Activated CD8-positive, alpha-beta memory T cell treated with anti-CD3 and anti-CD28 coated beads for 1 hour (primary cell): ENCODE results near the gene LYPLA2.
"Not testable (repeated sequence)": the region's sequence is repeated elsewhere in the genome, so short reads cannot be mapped to it uniquely, and the experiment has no call there.

ENCODE experiments used
- DNase-seq, 2 donors: peaks; one replicate each; pipeline ENCODE4 v3.0.0-alpha.2; 2020; ENCODE audit warnings: low read depth in 1 of 2; ENCODE audit errors: extremely low read depth in 1 of 2

LYPLA2 gene

DNA sequence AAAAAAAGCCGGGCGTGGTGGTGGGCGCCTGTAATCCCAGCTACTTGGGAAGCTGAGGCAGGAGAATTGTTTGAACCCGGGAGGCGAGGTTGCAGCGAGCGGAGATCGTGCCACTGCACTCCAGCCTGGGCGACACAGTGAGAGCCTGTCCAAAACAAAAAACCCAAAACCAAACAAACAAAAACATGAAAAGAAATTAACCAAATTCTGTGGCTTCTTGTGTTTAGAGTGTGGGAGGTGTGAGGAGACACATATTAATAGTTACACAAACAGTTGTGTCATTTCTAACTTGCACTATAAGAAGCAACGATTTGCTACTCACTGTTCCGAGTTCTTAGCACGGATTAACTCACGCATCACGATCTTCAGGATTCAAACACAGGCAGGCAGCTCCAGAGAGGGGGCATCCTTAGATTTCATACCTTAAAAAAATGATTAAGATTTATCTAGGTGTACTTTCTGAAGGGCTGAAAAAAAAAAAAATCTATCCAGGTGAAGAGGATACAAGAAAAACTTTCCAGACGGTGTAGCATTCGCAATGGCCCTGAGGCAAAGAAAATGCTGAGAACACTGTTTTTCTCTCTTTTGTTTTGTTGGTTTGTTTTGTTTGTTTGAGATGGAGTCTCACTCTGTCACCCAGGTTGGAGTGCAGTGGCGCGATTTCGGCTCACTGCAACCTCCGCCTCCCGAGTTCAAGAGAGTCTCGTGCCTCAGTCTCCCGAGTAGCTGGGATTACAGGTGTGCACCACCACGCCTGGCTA, 35.0 kb downstream of the LYPLA2 start:
- no peak for DNase-seq

DNA sequence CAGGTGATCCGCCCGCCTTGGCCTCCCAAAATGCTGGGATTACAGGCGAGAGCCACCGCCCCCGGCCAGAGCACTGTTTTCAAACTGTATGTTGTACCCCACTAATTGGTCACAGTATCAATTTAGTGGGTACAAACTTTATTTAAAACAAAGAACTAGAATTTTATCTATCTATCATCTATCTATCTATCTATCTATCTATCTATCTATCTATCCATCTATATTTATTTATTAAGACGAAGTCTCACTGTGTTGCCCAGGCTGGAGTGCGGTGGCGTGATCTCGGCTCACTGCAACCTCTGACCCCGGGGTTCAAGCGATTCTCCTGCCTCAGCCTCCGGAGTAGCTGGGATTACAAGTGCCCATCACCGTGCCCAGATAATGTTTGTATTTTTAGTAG, 35.6 kb downstream of the LYPLA2 start:
- not testable (repeated sequence) for DNase-seq

DNA sequence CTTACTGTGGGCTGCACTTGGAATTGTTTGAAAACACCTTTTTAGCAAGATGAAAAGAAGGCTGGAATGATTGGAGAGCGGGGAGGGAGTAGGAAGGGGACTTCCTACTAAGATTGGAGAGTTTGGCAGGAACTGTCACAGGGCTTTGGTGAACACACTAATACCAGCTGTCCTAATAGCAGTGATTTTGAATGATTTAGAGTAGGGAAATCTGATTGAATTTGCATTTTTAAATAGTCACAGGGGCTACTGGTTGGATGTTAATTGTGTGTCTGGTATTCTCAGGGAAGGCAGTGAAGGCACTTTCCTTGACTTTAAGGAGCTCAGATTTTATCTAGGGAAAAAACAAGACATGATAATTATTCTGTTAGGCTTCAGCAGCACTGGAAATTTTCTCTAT, 36.8 kb downstream of the LYPLA2 start:
- DNase-seq: no peak

DNA sequence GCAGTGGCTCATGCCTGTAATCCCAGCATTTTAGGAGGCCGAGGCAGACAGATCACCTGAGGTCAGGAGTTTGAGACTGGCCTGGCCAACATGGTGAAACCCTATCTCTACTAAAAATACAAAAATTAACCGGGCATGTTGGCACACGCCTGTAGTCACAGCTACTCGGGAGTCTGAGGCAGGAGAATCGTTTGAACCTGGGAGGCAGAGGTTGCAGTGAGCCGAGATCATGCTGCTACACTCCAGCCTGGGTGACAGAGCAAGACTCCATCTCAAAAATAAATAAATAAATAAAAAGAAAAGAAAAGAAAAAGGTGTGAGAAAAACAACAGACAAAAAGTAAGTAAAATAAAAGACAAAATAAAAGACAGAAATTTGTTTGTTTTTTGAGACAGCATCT, 43.2 kb downstream of the LYPLA2 start:
- not testable (repeated sequence) for DNase-seq

DNA sequence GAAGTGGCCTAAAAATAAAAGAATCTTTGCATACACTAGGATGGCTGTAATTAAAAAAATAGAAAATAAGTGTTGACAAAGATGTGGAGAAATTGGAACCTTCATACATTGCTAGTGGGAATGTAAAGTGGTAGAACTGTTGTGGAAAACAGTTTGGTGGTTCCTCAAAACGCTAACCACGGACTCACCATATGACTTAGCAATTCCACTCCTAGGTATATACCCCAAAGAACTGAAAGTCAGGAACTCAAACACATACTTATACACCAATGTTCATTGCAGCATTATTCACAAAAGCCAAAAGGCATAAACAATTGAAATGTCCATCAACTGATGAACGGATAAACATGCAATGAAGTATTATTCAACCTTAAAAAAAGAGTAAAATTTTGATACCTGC, 45.1 kb downstream of the LYPLA2 start:
- DNase-seq: no peak

DNA sequence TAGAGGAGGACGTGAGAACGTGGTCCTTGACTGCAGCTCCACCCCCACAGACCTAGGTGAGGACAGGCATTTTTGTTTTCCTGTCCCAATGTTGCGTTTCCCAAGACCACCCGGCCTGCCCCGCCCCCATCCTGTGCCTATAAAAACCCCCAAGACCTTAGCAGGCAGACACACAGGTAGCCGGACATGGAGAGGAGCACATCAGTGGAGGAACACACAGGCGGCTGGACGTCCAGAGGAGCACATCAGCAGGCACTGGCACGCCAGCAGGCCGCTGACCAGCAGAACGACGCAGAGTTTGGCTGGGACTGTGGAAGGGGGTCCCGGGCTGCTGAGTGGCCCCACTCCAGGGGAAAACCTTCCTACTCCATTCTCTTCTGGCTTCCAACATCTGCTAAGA, 47.0 kb downstream of the LYPLA2 start:
- no peak for DNase-seq

DNA sequence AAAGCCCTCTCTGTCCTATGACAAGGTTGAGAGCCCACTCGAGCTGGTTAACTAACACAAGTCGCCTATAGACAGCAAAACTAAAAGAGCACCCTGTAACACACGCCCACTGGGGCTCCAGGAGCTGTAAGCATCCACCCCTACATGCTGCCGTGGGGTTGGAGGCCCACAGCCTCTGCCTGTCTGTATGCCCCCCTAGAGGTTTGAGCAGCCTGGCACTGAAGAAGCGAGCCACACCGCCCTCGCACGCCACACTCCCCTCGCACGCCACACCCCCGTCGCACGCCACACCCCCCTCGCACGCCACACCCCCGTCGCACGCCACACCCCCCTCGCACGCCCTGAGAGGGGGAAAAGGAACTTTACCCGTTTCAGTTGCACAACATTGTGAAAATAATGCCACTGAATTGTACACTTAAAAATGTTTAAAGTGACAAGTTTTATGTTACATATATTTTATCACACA, 47.5 kb downstream of the LYPLA2 start:
- DNase-seq: peak; percentile 44 to 67

DNA sequence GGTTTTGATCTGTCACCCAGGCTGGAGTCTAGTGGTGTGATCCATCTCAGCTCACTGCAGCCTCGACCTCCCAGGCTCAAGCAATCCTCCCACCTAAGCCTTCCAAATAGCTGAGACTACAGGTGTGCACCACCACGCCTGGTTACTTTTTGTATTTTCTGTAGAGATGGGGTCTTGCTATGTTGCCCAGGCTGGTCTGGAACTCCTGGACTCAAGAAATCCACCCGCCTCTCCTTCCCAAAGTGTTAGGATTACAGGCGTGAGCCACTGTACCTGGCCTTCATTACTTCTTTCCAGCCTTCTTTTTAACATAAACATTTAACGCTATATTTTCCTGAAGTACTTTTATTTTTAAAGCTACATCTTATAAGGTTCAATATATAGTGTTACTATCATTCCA, 52.7 kb downstream of the LYPLA2 start:
- no peak for DNase-seq
